Measurements from ENCODE around the gene GNAQ.

DNA sequence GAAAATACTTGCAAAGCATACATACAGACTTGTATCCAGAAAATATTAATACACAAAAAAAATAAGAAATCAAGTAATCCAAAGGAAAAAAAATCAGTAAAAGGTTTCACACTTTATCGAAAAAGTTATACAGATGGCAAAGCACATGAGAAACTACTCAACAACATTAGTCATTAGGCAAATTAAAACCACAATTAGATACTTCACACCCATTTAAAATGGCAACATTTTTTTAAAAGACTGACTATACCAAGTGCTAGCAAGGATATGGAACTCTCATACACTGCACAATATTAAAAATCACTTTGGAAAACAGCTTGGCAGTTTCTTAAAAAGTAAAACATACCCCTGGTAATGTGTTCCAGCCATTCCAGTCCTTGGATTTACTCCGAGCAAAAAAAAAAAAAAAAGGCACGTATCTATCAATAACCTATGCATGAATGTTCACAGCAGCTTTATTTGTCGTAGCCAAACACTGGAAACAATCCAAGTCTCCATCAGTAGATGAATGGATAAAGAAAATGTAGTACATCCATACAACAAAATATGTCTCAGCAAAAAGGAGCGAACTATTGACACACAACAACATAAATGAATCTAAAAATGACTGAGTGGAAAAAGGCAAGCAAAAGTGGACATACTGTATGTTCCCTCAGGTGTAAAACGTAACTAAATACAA lies 66.0 kb downstream of the GNAQ start:
- TF ChIP-seq, protein P1, sequence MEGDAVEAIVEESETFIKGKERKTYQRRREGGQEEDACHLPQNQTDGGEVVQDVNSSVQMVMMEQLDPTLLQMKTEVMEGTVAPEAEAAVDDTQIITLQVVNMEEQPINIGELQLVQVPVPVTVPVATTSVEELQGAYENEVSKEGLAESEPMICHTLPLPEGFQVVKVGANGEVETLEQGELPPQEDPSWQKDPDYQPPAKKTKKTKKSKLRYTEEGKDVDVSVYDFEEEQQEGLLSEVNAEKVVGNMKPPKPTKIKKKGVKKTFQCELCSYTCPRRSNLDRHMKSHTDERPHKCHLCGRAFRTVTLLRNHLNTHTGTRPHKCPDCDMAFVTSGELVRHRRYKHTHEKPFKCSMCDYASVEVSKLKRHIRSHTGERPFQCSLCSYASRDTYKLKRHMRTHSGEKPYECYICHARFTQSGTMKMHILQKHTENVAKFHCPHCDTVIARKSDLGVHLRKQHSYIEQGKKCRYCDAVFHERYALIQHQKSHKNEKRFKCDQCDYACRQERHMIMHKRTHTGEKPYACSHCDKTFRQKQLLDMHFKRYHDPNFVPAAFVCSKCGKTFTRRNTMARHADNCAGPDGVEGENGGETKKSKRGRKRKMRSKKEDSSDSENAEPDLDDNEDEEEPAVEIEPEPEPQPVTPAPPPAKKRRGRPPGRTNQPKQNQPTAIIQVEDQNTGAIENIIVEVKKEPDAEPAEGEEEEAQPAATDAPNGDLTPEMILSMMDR (conservative IDR thresholded peaks at IDR 0.05 in 1 of 2, IDR thresholded peaks at IDR 0.05 in 1 of 2; ENCODE audit: low read depth in 1 of 2, low read length in 2 of 2) = no peak
- TF ChIP-seq EZH2 (IDR thresholded peaks at IDR 0.05; ENCODE audit: low read length, missing control alignments) = no peak

Data from fibroblast of lung (primary cell).